Effector memory CD4-positive, alpha-beta T cell (primary cell): ENCODE measurements around the gene CNIH3.

Experiments
- DNase-seq, 3 donors: peaks; one replicate each; pipeline ENCODE4 v3.0.0-alpha.2; 2020
- H3K27ac ChIP-seq: 2 replicates; pipeline ENCODE4 v1.7.0; 2013; ENCODE audit warnings: mild to moderate bottlenecking, low read length, moderate library complexity; ENCODE audit not compliant: insufficient read depth, poor library complexity, severe bottlenecking
- H3K27me3 ChIP-seq: replicated peaks from 2 replicates; pipeline ENCODE4 v1.7.0; 2013; ENCODE audit warnings: mild to moderate bottlenecking, low read length; ENCODE audit not compliant: insufficient read depth, control insufficient read depth, poor library complexity, severe bottlenecking
- H3K36me3 ChIP-seq: 2 replicates; pipeline ENCODE4 v1.7.0; 2013; ENCODE audit warnings: mild to moderate bottlenecking, low read length, moderate library complexity; ENCODE audit not compliant: control insufficient read depth, insufficient read depth
- H3K4me1 ChIP-seq: 2 replicates; pipeline ENCODE4 v1.7.0; 2013; ENCODE audit warnings: low read length, mild to moderate bottlenecking; ENCODE audit not compliant: control insufficient read depth, insufficient read depth, poor library complexity, severe bottlenecking
- H3K4me3 ChIP-seq: 2 replicates; pipeline ENCODE4 v1.7.0; 2013; ENCODE audit warnings: low read length, low read depth, mild to moderate bottlenecking; ENCODE audit not compliant: insufficient read depth, poor library complexity, severe bottlenecking
- H3K9me3 ChIP-seq: 2 replicates; pipeline ENCODE4 v1.7.0; 2013; ENCODE audit warnings: mild to moderate bottlenecking, low read length, moderate library complexity; ENCODE audit not compliant: control insufficient read depth

CNIH3 gene

DNA sequence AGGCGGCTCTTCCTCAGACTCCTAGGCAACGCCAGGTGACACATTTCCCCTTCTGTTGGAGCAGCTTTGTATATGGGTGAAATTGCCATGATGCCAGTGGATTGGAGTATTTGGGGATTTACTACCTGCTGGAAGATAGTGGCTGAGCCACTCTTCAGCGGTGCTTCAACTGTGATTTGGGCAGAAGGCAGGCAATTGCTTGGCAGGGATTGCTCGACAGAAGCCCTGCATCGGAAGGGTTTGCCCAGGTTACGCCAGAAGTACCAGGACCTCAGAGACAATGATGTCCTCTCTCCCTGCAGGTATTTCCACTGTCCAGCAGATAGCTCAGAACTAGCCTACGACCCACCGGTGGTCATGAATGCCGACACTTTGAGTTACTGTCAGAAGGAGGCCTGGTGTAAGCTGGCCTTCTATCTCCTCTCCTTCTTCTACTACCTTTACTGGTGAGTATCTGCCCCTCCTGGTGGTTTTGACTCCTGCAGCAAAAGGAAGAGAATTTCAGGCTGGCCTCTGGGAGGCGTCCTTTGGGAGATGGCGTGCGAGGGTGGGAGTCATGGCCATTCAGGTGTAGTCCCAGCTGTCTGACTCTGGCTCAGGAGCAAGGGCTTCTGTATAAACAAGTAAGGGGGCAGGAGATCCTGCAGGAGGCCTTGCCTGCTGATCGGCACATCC is 118.3 kb downstream of the CNIH3 start:
- Histone ChIP-seq H3K27me3 (no peaks in the 10 kb centered on the region), H3K4me3 (no peak overlapping the region), H3K4me1 (peaks cover 5% of the 10 kb centered on the region), H3K27ac (no peak overlapping the region), H3K9me3 (no peaks in the 10 kb centered on the region), H3K36me3 (no peaks in the 10 kb centered on the region)
- no peak for DNase-seq

GRCh38 chr1:224735159-224735558 is 119.0 kb downstream of the CNIH3 start:
- no peak overlapping the region for H3K4me3 ChIP-seq
- no peak for DNase-seq
- no peaks in the 10 kb centered on the region for H3K9me3 ChIP-seq
- peaks cover 5% of the 10 kb centered on the region for H3K4me1 ChIP-seq
- H3K27me3 ChIP-seq, result no peaks in the 10 kb centered on the region
- no peak overlapping the region for H3K27ac ChIP-seq
- H3K36me3 ChIP-seq, result no peaks in the 10 kb centered on the region

DNA sequence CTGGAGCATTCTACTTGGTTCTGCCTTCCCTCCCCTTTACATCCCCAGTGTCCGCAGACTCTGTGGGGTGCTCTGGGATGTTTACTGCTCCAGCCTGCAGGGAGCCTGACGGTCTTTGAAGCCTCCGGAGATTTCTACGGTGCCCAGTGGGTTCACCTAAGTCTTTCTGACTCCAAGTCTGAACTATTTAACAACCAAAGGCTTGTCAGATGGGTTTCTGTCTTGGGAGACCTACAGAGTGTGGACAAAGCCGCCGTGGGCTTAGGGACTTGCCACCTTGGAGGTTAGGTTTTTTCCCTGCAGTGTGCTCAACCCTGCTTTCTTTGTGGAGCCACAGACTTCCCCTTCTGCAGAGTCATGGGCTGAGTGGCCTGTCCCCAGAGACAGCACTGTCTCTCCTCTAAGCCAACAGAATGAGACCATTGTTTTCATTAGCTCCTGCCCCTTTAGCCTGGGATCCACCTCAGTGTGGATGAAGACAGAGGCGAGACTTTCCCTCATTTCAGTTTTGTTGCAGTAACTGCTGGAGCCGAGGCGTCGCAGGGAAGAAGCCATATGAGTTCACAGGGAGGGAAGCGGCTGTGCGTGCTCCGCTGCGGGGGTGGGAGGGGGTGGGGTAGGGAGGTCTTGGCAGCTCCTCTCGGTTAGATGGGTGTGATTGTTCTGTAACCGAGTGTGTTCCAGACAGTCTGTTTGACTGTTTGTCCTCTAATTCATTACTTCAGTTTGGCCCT is 120.7 kb downstream of the CNIH3 start:
- Histone ChIP-seq H3K4me1 (peaks cover 5% of the 10 kb centered on the region), H3K27ac (no peak overlapping the region)
- no peak for DNase-seq

DNA sequence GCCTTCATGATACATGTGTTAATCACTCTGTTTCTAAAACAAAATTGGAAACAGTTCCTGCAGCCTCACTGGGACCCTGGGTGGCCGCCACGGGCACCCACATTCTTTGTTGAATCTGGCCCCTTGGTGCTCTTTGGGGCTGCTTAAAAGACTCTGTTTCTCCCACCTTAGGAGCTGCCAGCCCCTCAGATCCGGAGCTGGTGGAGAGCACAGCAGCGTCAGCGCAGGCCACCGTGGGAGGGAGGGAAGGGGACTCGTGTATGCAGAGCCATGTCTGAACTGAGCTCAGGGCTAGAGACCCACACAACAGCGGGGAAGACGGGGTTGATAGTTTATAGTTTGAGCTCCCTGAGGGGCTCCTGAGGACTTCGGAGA is 121.2 kb downstream of the CNIH3 start:
- no peak for DNase-seq
- Histone ChIP-seq H3K4me1 (peaks cover 5% of the 10 kb centered on the region), H3K36me3 (no peaks in the 10 kb centered on the region)

More for the DNA sequence above, 120.7 kb downstream of the CNIH3 start:
- Histone ChIP-seq H3K36me3 (no peaks in the 10 kb centered on the region), H3K4me3 (no peak overlapping the region), H3K27me3 (no peaks in the 10 kb centered on the region), H3K9me3 (no peaks in the 10 kb centered on the region)

GRCh38 chr1:224739303-224739996 is 123.3 kb downstream of the CNIH3 start:
- Histone ChIP-seq H3K4me3 (no peak overlapping the region), H3K4me1 (peaks cover 5% of the 10 kb centered on the region)
- no peak for DNase-seq

More for the DNA sequence above, 121.2 kb downstream of the CNIH3 start:
- Histone ChIP-seq H3K4me3 (no peak overlapping the region), H3K9me3 (no peaks in the 10 kb centered on the region), H3K27ac (no peak overlapping the region), H3K27me3 (no peaks in the 10 kb centered on the region)

GRCh38 chr1:224739997-224740684 is 124.0 kb downstream of the CNIH3 start:
- Histone ChIP-seq H3K36me3 (no peaks in the 10 kb centered on the region), H3K4me3 (no peak overlapping the region), H3K9me3 (no peaks in the 10 kb centered on the region), H3K27me3 (no peaks in the 10 kb centered on the region), H3K4me1 (no peaks in the 10 kb centered on the region), H3K27ac (no peak overlapping the region)
- no peak for DNase-seq

More at GRCh38 chr1:224739303-224739996, 123.3 kb downstream of the CNIH3 start:
- no peak overlapping the region for H3K27ac ChIP-seq
- H3K9me3 ChIP-seq, result no peaks in the 10 kb centered on the region
- no peaks in the 10 kb centered on the region for H3K27me3 ChIP-seq
- H3K36me3 ChIP-seq, result no peaks in the 10 kb centered on the region

DNA sequence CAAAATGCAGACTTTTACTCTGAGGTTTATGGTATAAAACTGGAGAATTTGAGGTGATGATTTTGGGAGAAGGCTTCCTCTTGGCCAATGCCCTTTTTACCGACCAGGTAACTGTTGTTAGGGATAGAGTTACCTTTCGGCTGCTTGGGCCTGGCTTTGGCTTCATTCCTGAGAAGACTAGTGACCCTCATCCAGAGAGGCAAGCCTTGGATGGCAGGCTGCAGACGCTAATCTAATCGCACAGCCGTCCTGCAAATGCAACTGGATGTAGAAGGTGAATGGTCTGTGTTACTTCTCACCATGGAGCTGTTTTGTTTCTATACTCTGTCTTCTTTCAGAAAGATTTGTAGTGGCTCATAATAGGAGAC is 124.6 kb downstream of the CNIH3 start:
- Histone ChIP-seq H3K36me3 (no peaks in the 10 kb centered on the region), H3K4me3 (no peak overlapping the region)

GRCh38 chr1:224742349-224742748 is 126.2 kb downstream of the CNIH3 start:
- H3K4me3 ChIP-seq, result no peak overlapping the region
- H3K27me3 ChIP-seq, result no peaks in the 10 kb centered on the region
- no peak overlapping the region for H3K27ac ChIP-seq
- no peaks in the 10 kb centered on the region for H3K36me3 ChIP-seq
- no peak for DNase-seq
- no peaks in the 10 kb centered on the region for H3K4me1 ChIP-seq
- no peaks in the 10 kb centered on the region for H3K9me3 ChIP-seq

More for the DNA sequence above, 124.6 kb downstream of the CNIH3 start:
- H3K27me3 ChIP-seq, result no peaks in the 10 kb centered on the region
- H3K9me3 ChIP-seq, result no peaks in the 10 kb centered on the region
- H3K4me1 ChIP-seq, result no peaks in the 10 kb centered on the region
- DNase-seq, result no peak
- no peak overlapping the region for H3K27ac ChIP-seq

DNA sequence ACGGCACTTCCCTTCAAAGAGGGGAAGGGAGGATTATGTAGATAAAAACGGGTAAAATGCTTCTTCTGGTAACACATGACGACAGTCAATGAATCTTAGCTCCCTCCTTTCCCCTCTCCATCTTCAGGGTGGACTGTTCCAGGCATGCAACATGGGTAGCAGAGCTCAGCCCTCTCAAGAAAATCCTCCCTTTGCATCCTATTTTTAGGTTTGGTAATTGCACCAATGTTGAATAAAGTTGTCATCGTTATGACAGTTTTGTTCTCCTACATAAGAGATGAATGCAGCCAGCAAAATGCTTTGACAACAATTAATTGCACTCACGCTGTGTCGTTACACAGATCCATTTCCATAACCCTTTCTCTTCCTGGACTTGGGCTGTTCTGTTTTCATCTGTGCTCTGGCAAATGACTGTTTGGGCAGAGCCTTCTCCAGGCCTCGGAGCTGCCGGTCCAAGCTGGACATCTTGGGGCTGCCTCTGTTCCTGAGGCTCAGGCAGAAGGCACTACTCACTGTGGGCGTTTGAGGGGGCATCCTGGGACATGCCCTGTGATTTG is 127.6 kb downstream of the CNIH3 start:
- no peaks in the 10 kb centered on the region for H3K36me3 ChIP-seq
- no peak overlapping the region for H3K4me3 ChIP-seq
- DNase-seq, result no peak
- H3K27me3 ChIP-seq, result no peaks in the 10 kb centered on the region
- no peaks in the 10 kb centered on the region for H3K9me3 ChIP-seq
- no peak overlapping the region for H3K27ac ChIP-seq
- no peaks in the 10 kb centered on the region for H3K4me1 ChIP-seq
